ENCODE data around the gene KNDC1. TPM values are rescaled to one million over a fixed set of nuclear protein-coding genes. Genes with fewer than 3 reads are reported as not detected.

The KNDC1 gene
- total RNA-seq, 2 donors from 2014 or later, result 1.5 to 10.8 TPM

DNA sequence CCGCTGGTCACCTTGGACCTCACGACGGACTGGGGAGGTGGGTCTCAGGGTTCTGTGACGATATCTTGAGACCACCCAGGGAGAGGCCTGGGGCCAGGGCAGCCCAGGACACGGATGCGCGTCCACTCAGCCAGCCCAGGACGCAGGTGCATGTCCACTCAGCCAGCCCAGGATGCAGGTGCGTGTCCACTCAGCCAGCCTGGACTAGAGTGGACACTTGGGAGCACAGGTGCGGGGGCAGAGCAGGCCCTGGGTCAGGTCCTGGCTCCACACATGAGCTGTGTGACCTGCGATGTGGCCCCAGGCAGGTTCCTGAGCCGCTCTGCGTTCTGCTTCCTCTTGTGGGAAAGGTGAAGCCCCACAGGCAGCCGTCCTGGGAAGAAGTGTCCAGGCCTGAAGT is 22.2 kb downstream of the KNDC1 start:
- H3K4me3 ChIP-seq, result no peak overlapping the region
- no peak overlapping the region for H3K27ac ChIP-seq
- intact Hi-C loops (cut with DNase I), result no loop called here
- TF ChIP-seq, protein P1, sequence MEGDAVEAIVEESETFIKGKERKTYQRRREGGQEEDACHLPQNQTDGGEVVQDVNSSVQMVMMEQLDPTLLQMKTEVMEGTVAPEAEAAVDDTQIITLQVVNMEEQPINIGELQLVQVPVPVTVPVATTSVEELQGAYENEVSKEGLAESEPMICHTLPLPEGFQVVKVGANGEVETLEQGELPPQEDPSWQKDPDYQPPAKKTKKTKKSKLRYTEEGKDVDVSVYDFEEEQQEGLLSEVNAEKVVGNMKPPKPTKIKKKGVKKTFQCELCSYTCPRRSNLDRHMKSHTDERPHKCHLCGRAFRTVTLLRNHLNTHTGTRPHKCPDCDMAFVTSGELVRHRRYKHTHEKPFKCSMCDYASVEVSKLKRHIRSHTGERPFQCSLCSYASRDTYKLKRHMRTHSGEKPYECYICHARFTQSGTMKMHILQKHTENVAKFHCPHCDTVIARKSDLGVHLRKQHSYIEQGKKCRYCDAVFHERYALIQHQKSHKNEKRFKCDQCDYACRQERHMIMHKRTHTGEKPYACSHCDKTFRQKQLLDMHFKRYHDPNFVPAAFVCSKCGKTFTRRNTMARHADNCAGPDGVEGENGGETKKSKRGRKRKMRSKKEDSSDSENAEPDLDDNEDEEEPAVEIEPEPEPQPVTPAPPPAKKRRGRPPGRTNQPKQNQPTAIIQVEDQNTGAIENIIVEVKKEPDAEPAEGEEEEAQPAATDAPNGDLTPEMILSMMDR (IDR thresholded peaks at IDR 0.05), result no peak
- TF ChIP-seq POLR2A (IDR thresholded peaks at IDR 0.05) (no peak), POLR2AphosphoS5 (IDR thresholded peaks at IDR 0.05) (no peak)
- H3K9me3 ChIP-seq, result no peaks in the 10 kb centered on the region
- WGBS, result 79% methylated on average over 14 of the region's 14 CpGs
- H3K27me3 ChIP-seq (replicated peaks; ENCODE audit: insufficient read depth), result no peaks in the 10 kb centered on the region
- no peak for DNase-seq (ENCODE audit: low spot score)
- H3K4me1 ChIP-seq (replicated peaks), result no peaks in the 10 kb centered on the region
- H3K36me3 ChIP-seq, result no peaks in the 10 kb centered on the region

DNA sequence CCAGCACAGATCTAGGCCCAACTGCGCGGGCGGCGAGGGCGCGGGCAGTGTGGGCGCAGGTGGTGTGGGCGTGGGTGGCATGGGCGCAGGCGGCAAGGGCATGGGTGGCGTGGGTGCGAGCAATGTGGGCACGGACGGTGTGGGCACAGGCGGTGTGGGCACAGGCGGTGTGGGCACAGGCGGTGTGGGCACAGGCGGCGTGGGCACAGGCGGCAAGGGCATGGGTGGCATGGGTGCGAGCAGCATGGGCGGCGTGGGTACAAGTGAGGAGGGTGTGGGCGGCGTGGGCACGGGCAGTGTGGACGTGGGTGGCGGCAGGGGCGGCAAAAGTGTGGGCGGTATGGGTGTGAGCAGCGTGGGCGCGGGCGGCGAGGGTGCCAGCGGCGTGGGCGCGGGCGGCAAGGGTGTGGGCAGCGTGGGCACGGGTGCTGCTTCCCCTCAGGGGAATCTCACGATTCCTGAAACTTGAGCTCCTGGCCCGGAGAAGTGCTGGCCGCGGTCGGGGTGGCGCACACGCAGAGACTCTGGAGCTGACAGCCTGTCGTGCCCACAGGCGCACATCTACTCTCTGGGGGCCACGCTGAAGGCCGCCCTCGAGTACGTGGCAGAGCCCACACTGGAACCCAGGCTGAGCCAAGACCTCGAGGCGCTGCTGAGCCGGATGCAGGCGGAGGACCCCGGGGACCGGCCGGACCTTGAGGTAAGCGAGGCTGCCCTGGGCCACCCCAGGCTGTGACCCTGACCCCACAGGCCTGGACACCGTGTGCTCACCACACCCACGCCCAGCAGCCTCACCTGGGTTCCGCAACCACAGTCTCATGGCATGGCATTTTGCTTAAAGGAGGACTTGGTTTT is 23.0 kb downstream of the KNDC1 start:
- H3K27ac ChIP-seq, result no peak overlapping the region
- H3K4me3 ChIP-seq, result no peak overlapping the region
- TF ChIP-seq, protein P1 (IDR thresholded peaks at IDR 0.05), result no peak
- TF ChIP-seq POLR2A (IDR thresholded peaks at IDR 0.05), result no peak
- TF ChIP-seq POLR2AphosphoS5 (IDR thresholded peaks at IDR 0.05), result no peak
- no peaks in the 10 kb centered on the region for H3K27me3 ChIP-seq (replicated peaks; ENCODE audit: insufficient read depth)
- no peak for DNase-seq (ENCODE audit: low spot score)
- no peaks in the 10 kb centered on the region for H3K4me1 ChIP-seq (replicated peaks)
- intact Hi-C loops (cut with DNase I), result no loop called here
- WGBS, result 88% methylated on average over 66 of the region's 66 CpGs
- no peaks in the 10 kb centered on the region for H3K9me3 ChIP-seq
- no peaks in the 10 kb centered on the region for H3K36me3 ChIP-seq

DNA sequence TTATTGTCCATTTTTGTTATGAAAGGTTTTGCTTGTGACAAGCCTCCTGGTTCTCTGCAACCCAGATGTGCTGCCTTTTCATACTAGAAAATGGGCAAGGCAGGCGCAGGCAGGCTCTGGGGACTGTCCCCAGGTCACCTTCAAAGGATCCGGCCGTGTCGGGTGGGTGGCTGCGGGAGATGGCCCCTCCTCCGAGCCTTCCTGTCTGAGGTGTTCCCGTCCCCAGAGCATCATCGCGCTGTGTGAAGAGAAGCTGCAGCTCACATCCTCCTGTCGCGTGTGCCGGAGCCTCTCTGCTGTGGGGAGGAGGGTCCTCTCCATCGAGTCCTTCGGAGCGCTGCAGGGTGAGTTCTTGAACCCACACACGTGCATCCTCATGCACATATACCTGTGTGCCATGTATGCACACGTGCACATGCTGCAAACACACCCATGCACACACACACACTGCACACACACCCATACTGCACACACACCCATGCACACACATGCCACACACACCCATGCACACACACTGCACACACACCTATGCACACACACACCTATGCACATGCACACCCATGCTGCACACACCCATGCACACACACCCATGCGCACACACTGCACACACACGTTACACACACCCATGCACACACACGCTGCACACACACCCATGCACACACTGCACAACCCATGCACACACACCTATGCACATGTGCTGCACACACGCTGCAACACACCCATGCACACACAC is 23.8 kb downstream of the KNDC1 start:
- TF ChIP-seq, protein P1 (IDR thresholded peaks at IDR 0.05), result no peak
- TF ChIP-seq POLR2AphosphoS5 (IDR thresholded peaks at IDR 0.05), result no peak
- no peak for TF ChIP-seq POLR2A (IDR thresholded peaks at IDR 0.05)
- WGBS, result 66% methylated on average over 21 of the region's 21 CpGs
- no peaks in the 10 kb centered on the region for H3K27me3 ChIP-seq (replicated peaks; ENCODE audit: insufficient read depth)
- DNase-seq (ENCODE audit: low spot score), result no peak
- intact Hi-C loops (cut with DNase I), result no loop called here
- no peaks in the 10 kb centered on the region for H3K4me1 ChIP-seq (replicated peaks)
- no peaks in the 10 kb centered on the region for H3K36me3 ChIP-seq
- no peak overlapping the region for H3K4me3 ChIP-seq
- no peak overlapping the region for H3K27ac ChIP-seq
- H3K9me3 ChIP-seq, result no peaks in the 10 kb centered on the region

DNA sequence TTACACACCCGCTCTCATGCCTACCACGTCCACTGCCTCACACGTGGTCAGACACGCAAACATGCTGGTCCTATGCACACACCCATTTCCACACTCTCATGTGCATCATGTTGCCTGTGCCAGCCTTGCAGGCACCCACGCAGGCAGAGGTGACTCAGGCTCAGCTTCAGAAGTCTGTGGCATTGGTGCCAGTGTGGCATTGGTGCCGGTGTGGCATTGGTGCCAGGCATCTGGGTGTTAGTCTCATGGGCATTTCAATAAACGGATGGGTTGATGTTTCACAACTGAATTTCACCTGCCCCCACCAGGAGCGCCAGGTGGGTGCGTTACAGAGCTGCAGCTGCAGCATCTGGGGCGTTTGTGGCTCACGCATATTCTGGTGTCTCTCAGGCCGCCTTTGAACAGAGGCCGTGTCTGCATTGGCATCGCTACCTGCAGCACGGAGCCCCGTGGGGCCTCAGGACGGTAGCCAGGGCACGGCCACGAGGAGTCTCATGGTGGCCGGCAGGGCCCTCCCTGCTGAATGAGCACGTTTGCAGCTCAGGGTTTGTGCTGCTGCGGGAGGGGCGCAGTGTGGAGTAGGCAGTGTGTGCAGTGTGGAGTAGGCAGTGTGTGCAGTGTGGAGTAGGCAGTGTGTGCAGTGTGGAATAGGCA is 24.7 kb downstream of the KNDC1 start:
- intact Hi-C loops (cut with DNase I), result no loop called here
- Histone ChIP-seq H3K4me1 (replicated peaks) (no peaks in the 10 kb centered on the region), H3K36me3 (no peaks in the 10 kb centered on the region), H3K27me3 (replicated peaks; ENCODE audit: insufficient read depth) (no peaks in the 10 kb centered on the region), H3K4me3 (no peak overlapping the region), H3K27ac (no peak overlapping the region), H3K9me3 (no peaks in the 10 kb centered on the region)
- DNase-seq (ENCODE audit: low spot score), result no peak
- no peak for TF ChIP-seq POLR2AphosphoS5 (IDR thresholded peaks at IDR 0.05)
- TF ChIP-seq POLR2A (IDR thresholded peaks at IDR 0.05), result no peak
- TF ChIP-seq, protein P1 (IDR thresholded peaks at IDR 0.05), result no peak
- 75% methylated on average over 22 of the region's 23 CpGs for WGBS
